A549 treated with Hydrocortisone at 1 μM for 4 hours (cell line): ENCODE results near the gene ZNF318. TPM values are rescaled to one million over a fixed set of nuclear protein-coding genes. Genes with fewer than 3 reads are reported as not detected.

Experiments used
- total RNA-seq: library from RNA; stranded (reverse); fragments of 200-300 nt; extraction: Qiagen RNA extraction; gene quantifications from 5 replicates; pipeline ENCODE4 v1.2.3, GENCODE V29; 2022

ZNF318 gene, protein sequence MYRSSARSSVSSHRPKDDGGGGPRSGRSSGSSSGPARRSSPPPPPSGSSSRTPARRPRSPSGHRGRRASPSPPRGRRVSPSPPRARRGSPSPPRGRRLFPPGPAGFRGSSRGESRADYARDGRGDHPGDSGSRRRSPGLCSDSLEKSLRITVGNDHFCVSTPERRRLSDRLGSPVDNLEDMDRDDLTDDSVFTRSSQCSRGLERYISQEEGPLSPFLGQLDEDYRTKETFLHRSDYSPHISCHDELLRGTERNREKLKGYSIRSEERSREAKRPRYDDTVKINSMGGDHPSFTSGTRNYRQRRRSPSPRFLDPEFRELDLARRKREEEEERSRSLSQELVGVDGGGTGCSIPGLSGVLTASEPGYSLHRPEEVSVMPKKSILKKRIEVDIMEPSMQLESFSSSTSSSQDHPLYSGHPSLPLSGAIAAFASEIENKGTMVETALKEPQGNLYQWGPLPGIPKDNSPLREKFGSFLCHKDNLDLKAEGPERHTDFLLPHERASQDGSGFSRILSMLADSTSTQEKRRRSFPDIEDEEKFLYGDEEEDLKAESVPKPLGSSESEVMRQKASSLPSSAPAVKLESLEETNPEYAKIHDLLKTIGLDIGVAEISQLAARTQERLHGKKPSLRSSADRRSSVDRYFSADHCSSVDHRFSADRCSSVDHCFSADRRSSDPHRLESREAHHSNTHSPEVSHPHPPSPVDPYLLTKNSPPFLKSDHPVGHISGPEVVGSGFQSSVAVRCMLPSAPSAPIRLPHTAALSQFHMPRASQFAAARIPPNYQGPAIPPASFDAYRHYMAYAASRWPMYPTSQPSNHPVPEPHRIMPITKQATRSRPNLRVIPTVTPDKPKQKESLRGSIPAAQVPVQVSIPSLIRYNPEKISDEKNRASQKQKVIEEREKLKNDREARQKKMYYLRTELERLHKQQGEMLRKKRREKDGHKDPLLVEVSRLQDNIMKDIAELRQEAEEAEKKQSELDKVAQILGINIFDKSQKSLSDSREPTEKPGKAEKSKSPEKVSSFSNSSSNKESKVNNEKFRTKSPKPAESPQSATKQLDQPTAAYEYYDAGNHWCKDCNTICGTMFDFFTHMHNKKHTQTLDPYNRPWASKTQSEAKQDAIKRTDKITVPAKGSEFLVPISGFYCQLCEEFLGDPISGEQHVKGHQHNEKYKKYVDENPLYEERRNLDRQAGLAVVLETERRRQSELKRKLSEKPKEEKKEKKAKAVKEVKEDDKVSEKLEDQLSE (N-terminal part only)
- total RNA-seq = 3.6 to 6.7 TPM (median 5.0 TPM) in 5 replicates

DNA sequence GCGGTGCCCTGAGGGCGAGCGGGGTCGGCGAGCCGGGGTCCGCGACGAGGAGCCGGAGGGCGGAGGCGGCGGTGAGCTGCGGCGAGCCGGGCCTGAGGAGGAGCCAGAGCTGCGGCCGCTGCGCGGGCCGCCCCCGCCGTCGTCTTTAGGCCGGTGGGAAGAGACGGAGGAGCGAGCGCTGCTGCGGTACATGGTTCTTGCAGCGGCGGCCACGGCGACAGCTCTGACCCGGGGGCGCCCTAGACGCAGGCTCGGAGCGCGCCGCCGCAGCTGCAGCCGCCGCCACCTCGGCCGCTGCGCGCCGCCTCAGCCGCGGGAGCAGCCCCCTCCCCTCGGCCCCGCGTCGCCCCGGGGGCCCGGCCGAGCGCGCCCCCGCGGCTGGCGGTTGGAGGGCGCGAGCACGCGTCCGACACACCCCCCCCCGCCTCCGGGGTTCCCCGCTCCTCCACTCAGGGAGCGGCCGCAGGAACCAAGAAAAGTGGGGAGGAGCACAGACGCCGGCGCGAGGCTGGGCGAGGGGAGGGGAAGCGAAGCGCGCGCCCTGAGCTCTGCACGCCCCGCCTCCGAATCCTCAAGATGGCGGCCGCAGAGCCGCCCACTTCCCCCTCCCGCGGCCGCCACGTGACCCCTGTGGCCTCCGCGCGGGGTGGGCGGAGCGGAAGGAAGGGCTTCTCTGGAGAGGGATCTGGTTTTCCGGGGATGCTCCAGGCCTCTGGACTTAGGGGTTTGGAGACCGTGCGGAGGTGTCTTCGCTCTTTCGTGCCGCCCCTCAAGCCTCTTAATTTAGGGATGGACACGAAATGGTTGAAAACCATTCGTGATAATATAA lies at the start of gene ZNF318:
TSS of gene ZNF318 (minus strand) at position 474 of the 829 bp plus-strand sequence. CDS start at position 192, 282 bp downstream.

DNA sequence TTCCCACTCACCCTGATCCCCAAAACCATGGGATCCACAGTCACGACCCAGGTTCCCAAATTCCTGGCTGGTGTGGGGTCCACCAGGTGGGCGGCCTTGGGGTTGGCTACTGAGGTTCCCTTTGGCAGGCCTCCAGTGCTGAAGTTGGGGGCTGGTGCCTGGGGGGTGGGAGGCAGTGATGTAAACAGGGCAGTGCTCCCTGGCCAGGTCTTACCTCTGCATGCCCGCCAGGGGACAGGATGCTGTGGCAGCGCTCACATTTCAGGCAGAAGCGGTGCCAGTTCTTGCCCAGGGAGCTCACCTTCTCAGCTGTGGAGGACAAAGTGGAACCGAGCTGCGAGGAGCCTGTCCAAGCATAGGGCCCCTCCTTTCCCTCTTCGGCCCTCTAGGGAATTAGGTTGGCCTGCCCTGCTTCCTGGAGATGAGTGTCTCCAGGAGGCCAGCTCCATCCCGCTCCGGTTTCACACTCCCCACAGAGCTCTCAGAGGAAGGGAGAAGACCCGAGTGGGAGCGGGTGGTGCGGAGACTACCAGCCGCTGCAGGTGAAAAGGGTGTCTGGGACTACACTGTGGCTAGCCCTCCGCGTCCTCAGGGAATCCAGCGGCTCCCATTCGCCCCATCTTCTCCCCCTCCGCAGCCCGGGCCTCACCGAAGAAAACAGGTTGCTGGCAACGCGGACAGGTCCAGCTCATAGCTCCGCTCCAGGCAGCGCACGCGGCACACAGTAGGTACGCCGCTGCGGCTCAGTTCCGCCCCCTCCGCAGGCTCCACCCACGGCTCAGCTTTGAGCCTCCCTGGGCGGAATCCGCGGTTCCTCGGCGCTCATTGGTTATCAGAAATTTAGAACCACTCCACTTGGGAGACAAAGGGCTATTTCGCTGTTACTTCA lies 61.1 kb downstream of the ZNF318 start, which contains the start of gene CRIP3:
TSS of gene CRIP3 (minus strand) at position 726 of the 889 bp plus-strand sequence. CDS start at position 692, 34 bp downstream.

DNA sequence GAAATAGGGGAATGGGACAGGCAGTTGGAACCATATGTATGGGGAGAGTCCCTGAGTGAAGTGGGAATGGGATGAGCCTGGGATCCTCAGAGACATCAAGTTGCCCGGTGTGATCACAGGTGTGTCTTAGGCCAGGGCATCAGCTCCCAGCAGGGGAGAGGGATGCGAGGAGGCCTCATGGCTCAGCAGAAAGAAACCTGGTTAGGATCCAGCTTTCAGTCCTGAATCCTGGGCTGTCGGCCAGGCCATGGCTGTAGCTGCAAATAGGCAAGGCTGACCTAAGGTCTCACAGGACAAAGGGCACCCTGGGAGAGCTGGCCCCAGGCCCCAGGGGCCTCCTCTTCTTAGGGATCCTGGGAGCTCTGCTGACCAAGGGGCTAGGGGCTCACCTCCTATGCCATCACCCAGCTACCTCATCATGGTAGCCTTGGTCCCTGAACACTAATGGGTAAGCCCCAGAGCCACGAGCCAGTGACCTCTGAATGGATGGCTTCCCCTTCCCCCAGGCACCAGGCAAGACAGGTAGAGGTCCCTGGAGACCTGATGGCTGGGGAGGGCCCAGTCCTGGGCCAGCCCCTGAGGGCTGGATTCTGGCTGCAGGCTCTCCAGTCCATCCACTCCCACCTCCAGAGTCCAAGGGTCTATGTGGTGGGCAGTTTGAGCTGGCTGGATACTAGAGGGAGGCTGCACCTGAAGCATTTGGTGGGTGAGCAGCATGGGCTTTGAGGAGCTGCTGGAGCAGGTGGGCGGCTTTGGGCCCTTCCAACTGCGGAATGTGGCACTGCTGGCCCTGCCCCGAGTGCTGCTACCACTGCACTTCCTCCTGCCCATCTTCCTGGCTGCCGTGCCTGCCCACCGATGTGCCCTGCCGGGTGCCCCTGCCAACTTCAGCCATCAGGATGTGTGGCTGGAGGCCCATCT lies 71.5 kb downstream of the ZNF318 start, which contains the start of gene SLC22A7:
TSS of gene SLC22A7 (plus strand) at position 617 of the 921 bp plus-strand sequence. CDS start at position 716, 99 bp downstream.

Other genes with a start within 250 kb of the ZNF318 start
- 13.9 to 17.0 TPM (median 15.7 TPM) in 5 replicates for gene SRF, start 198.4 kb downstream of the ZNF318 start, total RNA-seq
- 7.7 to 9.5 TPM (median 8.8 TPM) in 5 replicates for gene CUL9, start 187.5 kb downstream of the ZNF318 start, total RNA-seq
- 64.3 to 99.4 TPM (median 97.9 TPM) in 5 replicates for gene DNPH1, start 140.2 kb downstream of the ZNF318 start, total RNA-seq
- gene TTBK1, start 126.2 kb downstream of the ZNF318 start, total RNA-seq = 0.05 to 0.07 TPM (median 0.06 TPM) in 5 replicates
- not detected in 5 replicates for gene SLC22A7, start 71.4 kb downstream of the ZNF318 start, total RNA-seq
- 0.31 to 0.45 TPM (median 0.37 TPM) in 4 of 5 replicates, not detected in the other for gene CRIP3, start 60.8 kb downstream of the ZNF318 start, total RNA-seq
- 7.7 to 10.6 TPM (median 9.2 TPM) in 5 replicates for gene ABCC10, start 57.9 kb upstream of the ZNF318 start, total RNA-seq
- gene DLK2, start 85.9 kb upstream of the ZNF318 start, total RNA-seq = 5.6 to 8.1 TPM (median 7.6 TPM) in 5 replicates
- 17.8 to 19.6 TPM (median 18.8 TPM) in 5 replicates for gene TJAP1, start 107.9 kb upstream of the ZNF318 start, total RNA-seq
- 0.71 to 1.4 TPM (median 1.1 TPM) in 5 replicates for gene LRRC73, start 140.7 kb upstream of the ZNF318 start, total RNA-seq
- gene YIPF3, start 147.3 kb upstream of the ZNF318 start, total RNA-seq = 64.0 to 74.4 TPM (median 71.7 TPM) in 5 replicates
- 44.0 to 54.8 TPM (median 47.0 TPM) in 5 replicates for gene POLR1C, start 147.4 kb upstream of the ZNF318 start, total RNA-seq
- gene XPO5, start 206.4 kb upstream of the ZNF318 start, total RNA-seq = 24.5 to 32.5 TPM (median 26.6 TPM) in 5 replicates
- 7.6 to 11.6 TPM (median 10.3 TPM) in 5 replicates for gene POLH, start 206.5 kb upstream of the ZNF318 start, total RNA-seq